Smooth muscle cell (in vitro differentiated cells): ENCODE results near the gene GLUL. TPM values are rescaled to one million over a fixed set of nuclear protein-coding genes. Genes with fewer than 3 reads are reported as not detected.

Experiments used
- DNase-seq: peaks from one replicate; lab custom pipeline; 2025; ENCODE audit not compliant: unreplicated experiment; lab: John Stamatoyannopoulos, UW
- H2AFZ ChIP-seq: fragments of 200-600 bp; sonication (generic); 2 replicates; pipeline ENCODE4 v1.6.0; 2016; ENCODE audit warnings: antibody characterized with exemption, low read depth, mild to moderate bottlenecking
- H3F3A ChIP-seq: fragments of 200-600 bp; sonication (generic); 2 replicates; pipeline ENCODE4 v1.6.0; 2017; ENCODE audit warnings: antibody characterized with exemption, low read depth
- H3K27ac ChIP-seq: fragments of 200-600 bp; sonication (generic); 2 replicates; pipeline ENCODE4 v1.5.1; 2016; ENCODE audit warnings: low read depth, mild to moderate bottlenecking
- H3K27me3 ChIP-seq: fragments of 200-600 bp; sonication (generic); 2 replicates; pipeline ENCODE4 v1.6.1; 2016; ENCODE audit warnings: low read depth, mild to moderate bottlenecking
- H3K36me3 ChIP-seq: fragments of 200-600 bp; sonication (generic); 2 replicates; pipeline ENCODE4 v1.5.1; 2016; ENCODE audit warnings: low read depth
- H3K4me1 ChIP-seq: fragments of 200-600 bp; sonication (generic); 2 replicates; pipeline ENCODE4 v1.5.1; 2016; ENCODE audit warnings: low read depth
- H3K4me2 ChIP-seq: fragments of 200-600 bp; sonication (generic); 2 replicates; pipeline ENCODE4 v1.6.0; 2016; ENCODE audit warnings: mild to moderate bottlenecking
- H3K4me3 ChIP-seq: fragments of 200-600 bp; sonication (generic); 2 replicates; pipeline ENCODE4 v1.5.1; 2016; ENCODE audit warnings: mild to moderate bottlenecking
- H3K79me2 ChIP-seq: fragments of 200-600 bp; sonication (generic); 2 replicates; pipeline ENCODE4 v1.6.0; 2016; ENCODE audit warnings: low read depth, mild to moderate bottlenecking
- H3K9ac ChIP-seq: fragments of 200-600 bp; sonication (generic); 2 replicates; pipeline ENCODE4 v1.6.0; 2016; ENCODE audit warnings: low read depth
- H3K9me3 ChIP-seq: fragments of 200-600 bp; sonication (generic); replicated peaks from 2 replicates; pipeline ENCODE4 v1.5.1; 2016; ENCODE audit warnings: low read depth
- H4K20me1 ChIP-seq: fragments of 200-600 bp; sonication (generic); 2 replicates; pipeline ENCODE4 v1.6.0; 2016; ENCODE audit warnings: low read depth
- CTCF ChIP-seq: fragments of 200-600 bp; sonication (generic); IDR thresholded peaks from 2 replicates; pipeline ENCODE4 v1.5.1; 2017; ENCODE audit warnings: borderline replicate concordance, mild to moderate bottlenecking, antibody characterized with exemption; ENCODE audit not compliant: insufficient read depth, poor library complexity, severe bottlenecking
- WGBS: methylation state at CpG from one replicate; pipeline ENCODE4 v1.1.7; 2016; ENCODE audit warnings: low lambda C conversion rate; 5-methylcytosine and 5-hydroxymethylcytosine counted together
- polyA plus RNA-seq: library from polyadenylated mRNA; unstranded; fragments of >200 nt; fragmentation: Nextera tagmentation; extraction: Ambion mirVana; gene quantifications from 2 replicates; pipeline ENCODE4 v1.2.1, GENCODE V29; 2016
- total RNA-seq: library from RNA; depleted of rRNA; stranded (reverse); fragments of >200 nt; gene quantifications from 2 replicates; pipeline ENCODE4 v1.2.3, GENCODE V29; 2014

The GLUL gene
- total and polyA plus RNA-seq, 2 experiments from 2014 or later, result 108 to 127 TPM

DNA sequence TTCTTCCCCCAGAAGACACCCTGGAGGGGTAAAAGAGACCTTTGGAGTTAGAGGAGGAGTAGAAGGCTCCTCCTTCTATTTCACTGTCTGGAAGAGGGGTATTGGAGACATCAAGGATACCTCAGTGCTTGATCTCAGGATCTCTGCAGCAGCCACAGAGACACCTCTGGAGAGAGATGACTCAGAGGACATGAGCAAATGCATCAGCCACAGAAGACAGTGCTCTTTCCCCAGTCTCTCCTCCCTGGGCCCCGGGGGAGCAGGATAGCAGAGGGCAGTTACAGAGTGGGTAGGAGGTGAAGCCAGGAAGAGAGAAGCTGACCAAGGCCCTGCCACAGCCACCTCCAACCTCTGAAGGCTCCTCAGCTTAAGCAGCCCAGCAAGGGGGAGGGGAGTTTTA, 24.2 kb upstream of the GLUL start:
- no peak for TF ChIP-seq CTCF
- H4K20me1 ChIP-seq, result no peaks in the 10 kb centered on the region
- no peak overlapping the region for H3K27ac ChIP-seq
- no peaks in the 10 kb centered on the region for H3K4me1 ChIP-seq
- no peak for DNase-seq
- H3K4me3 ChIP-seq, result no peak overlapping the region
- no peaks in the 10 kb centered on the region for H3K9me3 ChIP-seq
- no peaks in the 10 kb centered on the region for H3K79me2 ChIP-seq
- 80% methylated on average over 1 of the region's 1 CpG for whole genome bisulfite sequencing
- H3K9ac ChIP-seq, result no peak overlapping the region
- H3K27me3 ChIP-seq, result peaks cover 6% of the 10 kb centered on the region
- H3K4me2 ChIP-seq, result no peak overlapping the region
- H2AFZ ChIP-seq, result no peak overlapping the region
- no peaks in the 10 kb centered on the region for H3K36me3 ChIP-seq
- H3F3A ChIP-seq, result no peaks in the 10 kb centered on the region

GRCh38 chr1:182413969-182414368, 22.4 kb upstream of the GLUL start:
- DNase-seq, result no peak
- Histone ChIP-seq H4K20me1 (no peaks in the 10 kb centered on the region), H3K27me3 (peaks cover 6% of the 10 kb centered on the region)

GRCh38 chr1:182413486-182413885, 21.9 kb upstream of the GLUL start:
- Histone ChIP-seq H3K4me1 (no peaks in the 10 kb centered on the region), H3F3A (no peaks in the 10 kb centered on the region), H2AFZ (no peak overlapping the region), H3K9ac (no peak overlapping the region), H3K9me3 (no peaks in the 10 kb centered on the region), H3K79me2 (no peaks in the 10 kb centered on the region), H3K27me3 (peaks cover 6% of the 10 kb centered on the region), H3K36me3 (no peaks in the 10 kb centered on the region), H3K4me3 (no peak overlapping the region), H3K4me2 (no peak overlapping the region), H4K20me1 (no peaks in the 10 kb centered on the region), H3K27ac (no peak overlapping the region)
- DNase-seq, result no peak
- 77% methylated on average over 3 of the region's 3 CpGs for WGBS
- TF ChIP-seq CTCF, result no peak

More at GRCh38 chr1:182413969-182414368, 22.4 kb upstream of the GLUL start:
- Histone ChIP-seq H3K4me1 (no peaks in the 10 kb centered on the region), H3K9me3 (no peaks in the 10 kb centered on the region), H3K79me2 (no peaks in the 10 kb centered on the region), H3K36me3 (no peaks in the 10 kb centered on the region), H3K4me2 (no peak overlapping the region), H3K27ac (no peak overlapping the region), H3K9ac (no peak overlapping the region), H3F3A (no peaks in the 10 kb centered on the region), H2AFZ (no peak overlapping the region), H3K4me3 (no peak overlapping the region)
- no peak for TF ChIP-seq CTCF
- 91% methylated on average over 6 of the region's 6 CpGs for WGBS

GRCh38 chr1:182410620-182411273, 19.2 kb upstream of the GLUL start:
- no peak overlapping the region for H3K27ac ChIP-seq
- H3K4me2 ChIP-seq, result no peak overlapping the region
- H3K36me3 ChIP-seq, result no peaks in the 10 kb centered on the region
- H3K79me2 ChIP-seq, result no peaks in the 10 kb centered on the region
- H3F3A ChIP-seq, result no peaks in the 10 kb centered on the region
- H3K9ac ChIP-seq, result no peak overlapping the region
- TF ChIP-seq CTCF, result no peak
- DNase-seq, result no peak
- 94% methylated on average over 1 of the region's 1 CpG for WGBS
- no peaks in the 10 kb centered on the region for H4K20me1 ChIP-seq
- H3K27me3 ChIP-seq, result peaks cover 6% of the 10 kb centered on the region
- no peak overlapping the region for H3K4me3 ChIP-seq
- no peaks in the 10 kb centered on the region for H3K4me1 ChIP-seq
- H3K9me3 ChIP-seq, result no peaks in the 10 kb centered on the region
- no peak overlapping the region for H2AFZ ChIP-seq
